LHCN-M2 (cell line): ENCODE measurements around the gene POU6F2. TPM values are rescaled to one million over a fixed set of nuclear protein-coding genes. Genes with fewer than 3 reads are reported as not detected.

ENCODE experiments used
- DNase-seq: peaks from one replicate; pipeline ENCODE4 v3.0.0-alpha.2; 2012; ENCODE audit warnings: low read depth
- total RNA-seq: library from RNA; depleted of rRNA; stranded (reverse); fragments of >200 nt; gene quantifications from 2 replicates; pipeline ENCODE4 v1.2.3, GENCODE V29; 2014

The POU6F2 gene
- total RNA-seq, 1 experiment from 2014 or later, result not detected

DNA sequence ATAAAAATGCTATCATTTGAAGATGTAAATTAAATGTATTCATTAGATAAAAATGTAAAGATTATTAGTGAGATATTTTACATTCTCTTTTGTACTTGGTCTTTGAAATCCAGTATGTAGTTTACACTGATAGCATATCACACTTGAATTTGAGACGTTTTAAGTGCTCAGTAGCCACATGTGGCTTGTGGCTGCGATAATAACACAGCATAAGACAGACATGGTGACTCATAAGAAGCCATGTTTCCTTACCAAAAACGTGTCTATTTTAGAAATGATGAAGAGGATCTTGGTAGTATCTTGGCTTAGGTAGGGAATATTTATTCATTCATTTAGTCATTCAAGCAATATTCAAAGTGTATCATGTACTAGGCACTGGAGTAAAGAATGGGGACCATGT lies 149.3 kb downstream of the POU6F2 start:
- peak; percentile 2 for DNase-seq

DNA sequence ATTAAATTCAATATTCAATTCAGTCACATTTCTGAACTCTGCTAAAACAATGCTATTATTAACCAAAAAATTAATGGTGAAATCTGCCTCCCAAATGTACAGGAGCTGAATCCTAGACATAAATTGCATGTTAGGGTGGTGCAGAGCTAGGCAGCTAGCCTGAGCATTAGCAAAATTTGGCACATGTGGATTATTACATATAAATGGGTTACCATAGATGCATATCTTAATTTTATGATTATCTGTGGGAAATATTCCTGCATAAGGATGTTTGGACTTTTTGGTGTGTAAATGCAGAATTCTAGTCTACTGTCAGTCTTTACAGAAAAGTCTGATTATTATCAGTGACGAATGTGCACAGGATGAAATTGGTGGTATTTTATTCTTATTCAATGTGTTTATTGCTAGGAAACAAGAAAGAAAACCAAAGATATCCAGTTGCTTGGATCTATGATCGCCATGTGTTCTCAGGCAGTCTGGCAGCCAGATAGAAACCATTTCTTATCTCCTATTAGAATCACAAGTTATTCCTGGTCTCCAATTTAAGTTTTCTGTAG lies 150.7 kb downstream of the POU6F2 start:
- DNase-seq, result no peak

GRCh38 chr7:39130274-39130673 lies 152.6 kb downstream of the POU6F2 start:
- DNase-seq, result no peak

DNA sequence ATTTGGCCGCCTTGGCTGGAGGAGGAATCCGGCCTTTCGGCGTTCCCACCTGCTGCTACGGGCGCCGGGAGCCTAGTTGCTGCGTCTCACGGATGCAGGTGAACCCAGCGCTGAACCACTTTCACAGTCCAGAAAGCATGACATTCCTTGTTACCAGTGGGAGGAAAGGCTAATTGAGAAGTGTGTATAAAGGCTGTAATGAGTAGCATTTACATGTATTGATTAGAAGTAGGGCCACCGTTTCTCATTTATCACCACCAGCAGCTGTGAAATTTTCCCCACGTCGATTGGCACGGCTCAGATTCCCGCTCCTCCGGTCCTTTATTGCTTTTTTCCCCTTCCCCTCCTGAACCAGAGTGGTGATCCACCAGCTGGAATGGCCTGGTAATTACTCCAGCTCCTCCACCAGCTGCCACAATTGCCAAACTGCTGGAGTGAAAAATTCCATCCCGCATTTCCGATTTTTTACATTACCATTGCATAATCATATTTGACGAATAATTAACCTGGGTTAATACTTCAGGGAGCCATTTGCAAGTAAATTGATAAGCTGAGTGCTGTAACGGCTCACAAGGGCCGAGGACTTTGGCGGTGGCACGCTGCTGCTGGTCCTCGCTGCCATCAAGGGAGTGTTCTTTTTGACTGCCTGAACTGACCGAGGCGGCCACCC lies 153.3 kb downstream of the POU6F2 start:
- DNase-seq, result no peak

- no peak for DNase-seq
Observed at GRCh38 chr7:39132306-39132705, 154.6 kb downstream of the POU6F2 start.

DNA sequence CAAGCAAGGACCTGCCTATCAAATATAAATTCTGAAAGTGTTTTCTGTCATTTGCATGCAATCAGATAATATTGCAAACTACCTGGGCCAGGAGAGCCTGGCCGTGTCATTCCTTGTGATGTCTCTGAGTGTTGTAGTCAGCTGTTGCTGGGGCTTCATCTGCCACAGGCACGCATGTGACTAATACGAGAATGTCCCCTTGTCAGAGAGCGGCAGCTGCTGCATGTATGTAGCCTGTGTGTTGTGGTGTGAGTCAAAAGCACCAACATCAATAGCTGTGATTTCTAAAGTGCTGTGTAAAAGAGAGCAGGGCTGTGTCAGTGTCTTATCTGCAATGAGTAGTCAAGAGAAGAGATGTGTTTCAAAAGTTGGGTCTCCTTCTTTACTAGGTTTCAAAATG lies 155.4 kb downstream of the POU6F2 start:
- DNase-seq, result peak; percentile 25

DNA sequence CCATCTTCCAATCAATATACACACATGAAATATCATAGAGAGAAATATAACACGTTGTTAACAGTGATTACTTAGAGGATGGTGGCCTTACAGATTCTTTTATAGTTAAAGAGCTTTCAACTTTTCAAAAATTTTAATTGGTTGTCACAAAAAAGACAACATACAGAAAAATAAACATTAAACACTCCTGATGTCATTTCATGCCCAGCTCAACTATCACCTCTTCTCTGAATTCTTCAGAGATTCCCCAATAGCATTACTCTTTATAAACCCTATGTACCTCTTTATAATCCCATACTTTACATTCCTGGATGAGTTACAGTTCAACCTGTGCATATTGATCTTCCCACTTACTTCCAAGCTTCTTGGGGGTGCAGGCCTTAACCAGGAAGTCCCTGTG lies 159.8 kb downstream of the POU6F2 start:
- no peak for DNase-seq

- DNase-seq, result no peak
Observed at GRCh38 chr7:39142750-39143149, 165.0 kb downstream of the POU6F2 start.

DNA sequence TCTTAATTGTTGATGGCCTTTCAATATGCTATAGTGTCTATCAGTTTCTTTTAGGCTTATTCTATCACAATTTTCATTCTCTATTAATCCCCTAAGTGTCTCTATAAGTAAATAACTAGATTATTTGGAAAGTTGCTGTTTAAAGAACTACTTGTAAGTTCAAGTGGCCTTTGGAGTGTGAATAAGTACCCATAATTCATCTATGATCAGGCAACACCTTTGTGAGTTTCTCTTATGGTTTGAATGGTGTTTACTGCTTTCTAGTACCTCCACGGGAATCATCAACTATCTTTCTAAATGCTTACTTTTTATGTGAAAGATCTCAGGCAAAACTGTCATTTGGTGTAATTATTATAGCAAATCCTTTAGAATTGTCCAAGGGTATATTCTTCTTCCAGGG lies 166.7 kb downstream of the POU6F2 start:
- no peak for DNase-seq

GRCh38 chr7:39145283-39145682 lies 167.6 kb downstream of the POU6F2 start:
- no peak for DNase-seq

- no peak for DNase-seq
Observed at GRCh38 chr7:39145935-39146334, 168.2 kb downstream of the POU6F2 start.

DNA sequence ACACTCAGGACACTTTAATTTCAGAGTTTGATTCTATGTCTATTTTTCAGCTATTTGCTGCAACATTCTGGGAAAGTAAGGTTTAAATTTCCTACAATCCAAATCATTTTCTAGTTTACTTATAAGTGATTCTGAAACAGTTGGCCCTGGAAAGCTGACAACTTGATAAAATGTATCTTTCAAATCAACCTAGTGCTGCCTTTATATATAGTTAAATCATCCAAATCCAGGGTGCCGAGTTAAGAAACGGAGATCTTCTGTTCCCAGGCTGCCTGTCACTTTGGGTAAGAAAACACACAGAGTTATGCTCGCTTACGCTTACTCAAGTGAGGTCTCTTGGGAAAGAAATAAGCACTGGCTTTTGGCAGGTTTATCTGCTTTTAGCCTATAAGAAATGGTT lies 175.0 kb downstream of the POU6F2 start:
- DNase-seq, result no peak

GRCh38 chr7:39153113-39153512 lies 175.4 kb downstream of the POU6F2 start:
- DNase-seq, result no peak

DNA sequence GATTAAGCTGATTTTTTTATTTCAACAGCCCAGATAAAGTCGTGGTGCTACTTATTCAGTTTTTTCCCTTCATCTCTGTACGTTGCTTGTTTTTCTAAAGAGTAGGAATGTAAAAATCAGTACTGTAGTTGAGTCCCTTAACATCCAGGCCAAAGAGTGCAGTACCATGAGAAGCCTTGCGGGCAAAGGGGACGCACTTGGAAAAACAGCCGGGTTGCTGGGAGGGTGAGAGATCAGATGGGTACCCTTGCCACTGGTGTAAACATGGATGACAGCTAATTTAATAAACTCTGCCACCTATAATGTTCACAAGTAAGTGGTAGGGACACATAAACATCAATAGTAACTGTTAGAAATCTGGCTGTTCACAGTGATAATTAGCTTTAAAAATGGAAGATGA lies 175.9 kb downstream of the POU6F2 start:
- no peak for DNase-seq

- no peak for DNase-seq
Observed at GRCh38 chr7:39154815-39155214, 177.1 kb downstream of the POU6F2 start.

- no peak for DNase-seq
Observed at GRCh38 chr7:39158367-39158766, 180.7 kb downstream of the POU6F2 start.

DNA sequence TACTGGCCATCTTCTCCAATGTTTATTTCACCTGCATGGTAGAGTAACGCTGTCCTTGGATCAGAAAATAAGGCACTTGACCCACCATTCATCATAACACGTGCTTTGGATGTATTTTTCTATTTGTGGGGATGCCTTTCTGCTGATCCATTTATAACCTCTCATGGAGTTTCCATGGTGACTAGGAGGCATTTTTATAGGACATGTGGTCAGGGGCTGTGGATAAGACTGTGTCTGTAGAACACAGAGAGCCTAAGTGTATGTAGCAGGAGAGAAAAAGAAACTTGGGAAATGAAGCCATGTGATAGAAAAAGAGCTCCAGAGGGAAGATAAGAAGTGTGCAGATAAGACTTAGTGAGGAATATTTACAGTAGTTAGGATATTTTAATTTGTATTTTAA lies 184.2 kb downstream of the POU6F2 start:
- DNase-seq, result no peak

GRCh38 chr7:39164887-39165286 lies 187.2 kb downstream of the POU6F2 start:
- DNase-seq, result no peak

- DNase-seq, result no peak
Observed at GRCh38 chr7:39168403-39169098, 190.8 kb downstream of the POU6F2 start.

GRCh38 chr7:39172137-39172536 lies 194.4 kb downstream of the POU6F2 start:
- no peak for DNase-seq

- DNase-seq, result no peak
Observed at GRCh38 chr7:39181398-39181797, 203.7 kb downstream of the POU6F2 start.

DNA sequence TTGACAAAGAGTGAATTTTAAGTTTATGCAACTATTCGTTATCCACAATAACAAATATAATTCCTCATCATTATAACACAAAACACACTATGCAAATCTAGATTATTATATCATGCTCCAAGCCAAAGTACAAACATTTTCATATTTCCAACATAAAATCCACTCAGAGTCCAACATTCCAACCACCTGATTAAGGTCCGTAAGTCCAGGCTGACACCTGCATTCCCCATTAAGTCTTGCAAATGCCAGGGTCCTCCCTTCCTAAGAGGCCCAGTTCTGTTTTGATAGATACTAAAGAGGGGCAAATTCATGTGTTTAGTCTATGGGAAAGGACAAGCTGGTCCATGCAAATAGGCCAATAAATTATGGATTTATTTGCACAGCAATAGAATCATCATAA lies 206.1 kb downstream of the POU6F2 start:
- no peak for DNase-seq

DNA sequence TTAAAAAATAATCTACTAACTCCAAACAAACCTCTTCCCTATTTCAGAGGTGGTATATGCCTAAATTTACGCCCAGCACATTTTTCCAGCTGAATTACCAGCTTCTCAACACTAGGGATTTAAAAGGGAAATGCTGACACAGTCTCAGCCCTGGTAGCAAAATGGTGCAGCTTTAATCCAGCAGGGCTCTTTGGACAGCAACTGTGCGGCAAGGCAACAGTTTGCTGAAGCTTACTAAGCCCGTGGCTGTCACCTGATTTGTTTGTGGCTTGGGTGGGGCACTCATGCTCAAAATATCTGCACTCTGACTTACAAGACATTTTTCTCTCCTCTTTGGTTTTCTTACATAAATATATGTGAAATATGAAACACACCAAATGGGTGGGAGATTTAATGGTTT lies 206.7 kb downstream of the POU6F2 start:
- DNase-seq, result peak; percentile 2
